H7 (cell line): ENCODE data around the gene PRKCH. TPM values are rescaled to one million over a fixed set of nuclear protein-coding genes. Genes with fewer than 3 reads are reported as not detected.
"Not testable (repeated sequence)": the region's sequence is repeated elsewhere in the genome, so short reads cannot be mapped to it uniquely, and the experiment has no call there.

Experiments used
- DNase-seq: peaks from one replicate; pipeline ENCODE4 v3.0.0; 2012
- H3K27me3 ChIP-seq: 2 replicates; pipeline ENCODE4 v1.6.0; 2011; ENCODE audit warnings: mild to moderate bottlenecking, low read length; ENCODE audit not compliant: control insufficient read depth, insufficient read depth
- H3K36me3 ChIP-seq: replicated peaks from 2 replicates; pipeline ENCODE4 v1.5.1; 2011; ENCODE audit warnings: low read length; ENCODE audit not compliant: control insufficient read depth, insufficient read depth
- H3K4me3 ChIP-seq: 2 replicates; pipeline ENCODE4 v1.5.1; 2011; ENCODE audit warnings: low read depth, mild to moderate bottlenecking, control low read depth, low read length, moderate library complexity; ENCODE audit not compliant: insufficient read depth
- total RNA-seq: library from RNA; depleted of rRNA; stranded (reverse); fragments of >200 nt; shearing (Covaris generic); gene quantifications from 2 replicates; pipeline ENCODE4 v1.2.3, GENCODE V29; 2014

Gene PRKCH
- total RNA-seq, 1 experiment from 2014 or later: 6.3 TPM

DNA sequence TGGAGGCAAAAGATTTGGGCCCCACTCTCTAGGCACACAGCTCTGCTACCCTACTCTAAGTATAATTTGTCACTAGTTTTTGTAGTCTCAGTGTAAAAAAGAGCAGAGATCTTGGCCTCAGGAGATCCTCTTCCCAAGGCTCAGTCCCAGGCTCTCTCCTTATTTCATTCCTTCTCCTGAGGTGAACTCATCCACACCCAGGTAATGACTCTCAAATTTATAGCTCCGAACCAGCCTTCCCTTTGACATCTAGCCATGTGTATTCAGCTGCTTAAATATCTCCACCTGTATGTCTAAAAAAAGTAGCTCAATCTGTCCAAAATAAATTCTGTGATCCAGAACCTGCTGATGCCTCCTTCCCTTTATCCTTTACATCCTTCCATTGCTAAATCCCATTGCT lies 200.4 kb downstream of the PRKCH start:
- DNase-seq: no peak
- no peaks in the 10 kb centered on the region for H3K36me3 ChIP-seq
- H3K27me3 ChIP-seq: no peaks in the 10 kb centered on the region
- no peak overlapping the region for H3K4me3 ChIP-seq

- no peaks in the 10 kb centered on the region for H3K36me3 ChIP-seq
- H3K27me3 ChIP-seq: no peaks in the 10 kb centered on the region
- no peak overlapping the region for H3K4me3 ChIP-seq
- DNase-seq: no peak
Measured at GRCh38 chr14:61523751-61524150, 202.4 kb downstream of the PRKCH start.

GRCh38 chr14:61524211-61524806 lies 202.9 kb downstream of the PRKCH start:
- H3K27me3 ChIP-seq: no peaks in the 10 kb centered on the region
- no peak overlapping the region for H3K4me3 ChIP-seq
- H3K36me3 ChIP-seq: no peaks in the 10 kb centered on the region
- no peak for DNase-seq

GRCh38 chr14:61524936-61525292 lies 203.5 kb downstream of the PRKCH start:
- no peak overlapping the region for H3K4me3 ChIP-seq
- DNase-seq: no peak
- no peaks in the 10 kb centered on the region for H3K27me3 ChIP-seq
- H3K36me3 ChIP-seq: no peaks in the 10 kb centered on the region

DNA sequence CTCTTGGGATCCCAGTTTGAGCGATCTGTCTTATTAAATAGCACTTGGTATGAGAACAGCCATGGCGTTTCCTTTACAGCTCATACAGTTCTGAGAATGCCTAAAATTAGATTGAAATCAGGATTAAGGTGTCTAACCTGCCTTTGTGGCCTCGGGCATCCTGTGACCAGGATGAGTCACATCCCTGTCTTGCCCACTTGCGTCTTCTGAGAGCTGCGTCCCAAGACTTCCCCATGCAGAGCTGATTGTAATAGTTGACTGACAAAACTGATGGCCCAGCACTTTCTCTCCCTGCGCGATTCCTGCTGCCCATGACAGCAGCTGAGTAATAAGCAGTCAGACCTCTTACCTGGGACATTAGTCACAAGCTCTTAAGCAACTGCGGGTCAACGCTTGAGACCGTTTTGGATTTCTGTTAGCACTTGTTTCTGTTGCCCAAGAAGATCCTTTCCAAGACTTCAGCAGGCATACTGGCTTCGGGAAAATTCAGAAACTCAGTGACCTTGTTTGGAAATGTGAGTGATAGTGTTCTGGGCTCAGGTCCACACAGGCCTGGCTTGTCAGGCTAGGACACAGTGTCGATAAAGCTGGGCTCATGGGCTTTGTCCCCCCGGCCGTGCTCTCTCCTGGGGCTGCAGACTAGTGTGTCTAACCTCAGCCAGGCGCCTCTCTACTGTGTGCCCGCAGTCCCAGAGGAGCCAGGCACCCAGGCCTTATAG lies 204.1 kb downstream of the PRKCH start:
- no peaks in the 10 kb centered on the region for H3K36me3 ChIP-seq
- no peak for DNase-seq
- H3K4me3 ChIP-seq: no peak overlapping the region
- H3K27me3 ChIP-seq: no peaks in the 10 kb centered on the region

DNA sequence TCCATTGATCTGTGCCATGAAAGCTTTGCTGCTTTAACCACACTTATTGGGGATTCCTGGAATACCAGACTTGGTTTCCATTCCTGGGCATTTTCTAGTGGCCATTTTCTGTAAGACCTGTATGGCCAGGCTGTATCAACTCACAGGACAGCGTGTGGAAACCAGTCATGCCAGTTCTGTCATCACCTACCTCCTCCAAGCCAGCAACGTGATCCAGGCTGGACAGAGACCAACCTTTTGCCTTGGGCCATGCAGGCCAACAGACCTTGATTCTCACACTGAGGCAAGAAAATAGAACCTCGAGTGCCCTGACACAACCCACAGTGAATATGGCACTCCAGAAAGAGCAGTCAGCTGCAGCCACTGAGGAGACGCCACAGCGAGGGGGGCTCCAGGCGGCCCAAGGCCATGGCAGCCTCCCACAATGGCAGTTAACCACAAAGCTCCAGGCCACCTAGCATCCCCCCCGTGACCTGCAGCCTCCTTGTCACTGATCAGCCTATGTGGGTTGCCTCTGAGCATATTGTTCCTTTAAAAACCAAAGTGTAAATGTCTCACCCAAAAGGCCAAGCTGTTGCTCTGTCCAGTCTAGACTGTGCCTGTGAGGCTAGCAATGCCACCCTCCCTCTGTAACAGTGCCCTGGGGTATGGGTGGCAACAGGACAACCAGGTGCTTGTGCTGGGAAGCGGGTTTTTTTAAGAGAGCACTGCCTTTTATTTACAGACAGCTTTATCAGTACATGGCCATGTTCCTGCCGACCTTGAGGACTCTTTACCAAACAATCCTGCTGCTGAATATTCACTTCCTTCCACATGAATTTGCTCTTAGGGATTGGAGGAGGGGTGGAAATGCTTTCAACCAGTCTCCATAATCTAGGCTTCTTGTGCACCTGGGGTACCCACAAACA lies 205.3 kb downstream of the PRKCH start:
- Histone ChIP-seq H3K27me3 (no peaks in the 10 kb centered on the region), H3K36me3 (no peaks in the 10 kb centered on the region)
- no peak for DNase-seq

GRCh38 chr14:61527325-61528100 lies 206.1 kb downstream of the PRKCH start:
- no peak for DNase-seq

More for the DNA sequence above, 205.3 kb downstream of the PRKCH start:
- H3K4me3 ChIP-seq: no peak overlapping the region

GRCh38 chr14:61528591-61529021 lies 207.2 kb downstream of the PRKCH start:
- no peak for DNase-seq
- no peaks in the 10 kb centered on the region for H3K27me3 ChIP-seq
- H3K4me3 ChIP-seq: no peak overlapping the region
- H3K36me3 ChIP-seq: no peaks in the 10 kb centered on the region

More at GRCh38 chr14:61527325-61528100, 206.1 kb downstream of the PRKCH start:
- Histone ChIP-seq H3K36me3 (no peaks in the 10 kb centered on the region), H3K4me3 (no peak overlapping the region), H3K27me3 (no peaks in the 10 kb centered on the region)

DNA sequence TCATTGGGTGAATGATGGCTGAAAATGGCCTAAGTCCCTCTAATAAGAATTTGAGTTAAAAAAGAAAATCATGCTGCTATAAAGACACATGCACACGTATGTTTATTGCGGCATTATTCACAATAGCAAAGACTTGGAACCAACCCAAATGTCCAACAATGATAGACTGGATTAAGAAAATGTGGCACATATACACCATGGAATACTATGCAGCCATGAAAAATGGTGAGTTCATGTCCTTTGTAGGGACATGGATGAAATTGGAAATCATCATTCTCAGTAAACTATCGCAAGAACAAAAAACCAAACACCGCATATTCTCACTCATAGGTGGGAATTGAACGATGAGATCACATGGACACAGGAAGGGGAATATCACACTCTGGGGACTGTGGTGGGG lies 208.0 kb downstream of the PRKCH start:
- not testable (repeated sequence) for DNase-seq, H3K27me3 ChIP-seq, H3K4me3 ChIP-seq, H3K36me3 ChIP-seq

GRCh38 chr14:61530296-61530695 lies 208.9 kb downstream of the PRKCH start:
- no peaks in the 10 kb centered on the region for H3K36me3 ChIP-seq
- DNase-seq: no peak
- no peak overlapping the region for H3K4me3 ChIP-seq
- H3K27me3 ChIP-seq: no peaks in the 10 kb centered on the region

- no peak overlapping the region for H3K4me3 ChIP-seq
- no peaks in the 10 kb centered on the region for H3K27me3 ChIP-seq
- no peak for DNase-seq
- no peaks in the 10 kb centered on the region for H3K36me3 ChIP-seq
Measured at GRCh38 chr14:61530896-61531295, 209.5 kb downstream of the PRKCH start.

- H3K4me3 ChIP-seq: no peak overlapping the region
- H3K36me3 ChIP-seq: no peaks in the 10 kb centered on the region
- H3K27me3 ChIP-seq: no peaks in the 10 kb centered on the region
- DNase-seq: no peak
Measured at GRCh38 chr14:61531465-61532122, 210.2 kb downstream of the PRKCH start.

- Histone ChIP-seq H3K27me3 (no peaks in the 10 kb centered on the region), H3K4me3 (no peak overlapping the region), H3K36me3 (no peaks in the 10 kb centered on the region)
- no peak for DNase-seq
Measured at GRCh38 chr14:61532123-61532505, 210.7 kb downstream of the PRKCH start.

- no peak for DNase-seq
- H3K4me3 ChIP-seq: no peak overlapping the region
- no peaks in the 10 kb centered on the region for H3K36me3 ChIP-seq
- no peaks in the 10 kb centered on the region for H3K27me3 ChIP-seq
Measured at GRCh38 chr14:61532763-61533162, 211.4 kb downstream of the PRKCH start.
